Tibial artery (tissue), 4 donors: Measurements from ENCODE around the gene GAA.

Experiments
- DNase-seq, 2 donors: peaks; one replicate each; pipeline ENCODE4 v3.0.0-alpha.2; 2019
- H3K27ac ChIP-seq, 2 donors: fragments of 200-600 bp; sonication (generic) in 1 of 2; 1 replicate in 1 of 2; 2 replicates in 1 of 2; pipeline ENCODE4 v1.5.1; 2018 to 2019; ENCODE audit warnings: mild to moderate bottlenecking in 1 of 2
- H3K27me3 ChIP-seq, 2 donors: fragments of 200-600 bp; sonication (generic) in 1 of 2; one replicate each; pipeline versions ENCODE4 v1.5.1 to v1.6.0; 2016 to 2019
- H3K36me3 ChIP-seq, 3 donors: fragments of 200-600 bp; sonication (generic) in 2 of 3; one replicate each; pipeline ENCODE4 v1.5.1; 2016 to 2019; ENCODE audit warnings: mild to moderate bottlenecking in 2 of 3
- H3K4me1 ChIP-seq, 4 donors: fragments of 200-600 bp; sonication (generic) in 2 of 4; 1 replicate in 3 of 4; 2 replicates in 1 of 4; pipeline ENCODE4 v1.5.1; 2016 to 2019
- H3K4me3 ChIP-seq, 2 donors: fragments of 200-600 bp; sonication (generic) in 1 of 2; 1 replicate in 1 of 2; 2 replicates in 1 of 2; pipeline ENCODE4 v1.5.1; 2018 to 2019; ENCODE audit warnings: mild to moderate bottlenecking in 2 of 2
- H3K9me3 ChIP-seq, 3 donors: fragments of 200-600 bp; sonication (generic) in 1 of 3; one replicate each; pipeline ENCODE4 v1.5.1; 2016 to 2019
- CTCF ChIP-seq, 2 experiments: fragments of 200-600 bp in 1 of 2; fragments of 450-650 bp in 1 of 2; IDR thresholded peaks; one replicate each; pipeline ENCODE4 v1.5.1; 2017 to 2019; ENCODE audit warnings: antibody characterized with exemption in 2 of 2, mild to moderate bottlenecking in 1 of 2, moderate library complexity in 1 of 2
- intact Hi-C: fragments of 100-400 bp; cut with DNase I; formaldehyde crosslinking; loops from one replicate; pipeline ENCODE4 v1.15.0; 2023; ENCODE audit warnings: low total_unique reads

The GAA gene

GRCh38 chr17:80109713-80110446 lies 8.5 kb downstream of the GAA start:
- no peak for TF ChIP-seq CTCF (IDR thresholded peaks at IDR 0.05)
- intact Hi-C loops = loop anchor here (5.0 kb wide), 1 partner anchor 32 kb away; no protein-coding TSS in a partner anchor
- peak in 1 of 2 donors; percentile 60 for DNase-seq

GRCh38 chr17:80110447-80110812 lies 9.0 kb downstream of the GAA start:
- intact Hi-C loops = no loop called here
- Histone ChIP-seq H3K27ac (no peak overlapping the region), H3K4me3 (no peak overlapping the region), H3K27me3 (no peaks in the 10 kb centered on the region), H3K9me3 (no peaks in the 10 kb centered on the region), H3K4me1 (no peaks in the 10 kb centered on the region), H3K36me3 (peaks cover 0 to 68% (median 0%) of the 10 kb centered on the region in 3 donors)
- no peak for DNase-seq
- no peak for TF ChIP-seq CTCF (IDR thresholded peaks at IDR 0.05)

More at GRCh38 chr17:80109713-80110446, 8.5 kb downstream of the GAA start:
- no peaks in the 10 kb centered on the region for H3K27me3 ChIP-seq
- no peak overlapping the region for H3K4me3 ChIP-seq
- no peaks in the 10 kb centered on the region for H3K9me3 ChIP-seq
- H3K4me1 ChIP-seq = no peaks in the 10 kb centered on the region
- H3K36me3 ChIP-seq = peaks cover 0 to 68% (median 0%) of the 10 kb centered on the region in 3 donors
- no peak overlapping the region for H3K27ac ChIP-seq

- peaks cover 0 to 63% (median 0%) of the 10 kb centered on the region in 3 donors for H3K36me3 ChIP-seq
- no peaks in the 10 kb centered on the region for H3K4me1 ChIP-seq
- no peak for DNase-seq
- no peak overlapping the region for H3K4me3 ChIP-seq
- H3K9me3 ChIP-seq = no peaks in the 10 kb centered on the region
- H3K27ac ChIP-seq = no peak overlapping the region
- intact Hi-C loops = no loop called here
- H3K27me3 ChIP-seq = no peaks in the 10 kb centered on the region
- no peak for TF ChIP-seq CTCF (IDR thresholded peaks at IDR 0.05)
Observed at GRCh38 chr17:80110927-80111701, 9.7 kb downstream of the GAA start.

- H3K27me3 ChIP-seq = no peaks in the 10 kb centered on the region
- no peaks in the 10 kb centered on the region for H3K9me3 ChIP-seq
- no peaks in the 10 kb centered on the region for H3K4me1 ChIP-seq
- H3K36me3 ChIP-seq = peaks cover 0 to 56% (median 0%) of the 10 kb centered on the region in 3 donors
- no peak overlapping the region for H3K4me3 ChIP-seq
- no peak for TF ChIP-seq CTCF (IDR thresholded peaks at IDR 0.05)
- intact Hi-C loops = no loop called here
- no peak overlapping the region for H3K27ac ChIP-seq
- peak in 1 of 2 donors; percentile 55 for DNase-seq
Observed at GRCh38 chr17:80111702-80112470, 10.5 kb downstream of the GAA start.

GRCh38 chr17:80112471-80113032 lies 11.2 kb downstream of the GAA start:
- no peak for TF ChIP-seq CTCF (IDR thresholded peaks at IDR 0.05)
- H3K36me3 ChIP-seq = peaks cover 0 to 56% (median 0%) of the 10 kb centered on the region in 3 donors
- intact Hi-C loops = no loop called here
- H3K9me3 ChIP-seq = no peaks in the 10 kb centered on the region
- H3K4me3 ChIP-seq = no peak overlapping the region
- DNase-seq = peak in 1 of 2 donors; percentile 53
- H3K27ac ChIP-seq = no peak overlapping the region
- no peaks in the 10 kb centered on the region for H3K4me1 ChIP-seq
- no peaks in the 10 kb centered on the region for H3K27me3 ChIP-seq
